Uterus (tissue), 4 donors: ENCODE results near the gene COA4. TPM values are rescaled to one million over a fixed set of nuclear protein-coding genes. Genes with fewer than 3 reads are reported as not detected.

Experiments
- DNase-seq, 2 donors: peaks; one replicate each; pipeline ENCODE4 v3.0.0-alpha.2; 2019 to 2020
- H3K27ac ChIP-seq, 2 donors: fragments of 200-600 bp; sonication (generic); 1 replicate in 1 of 2; 2 replicates in 1 of 2; pipeline ENCODE4 v1.5.1; 2016 to 2018
- H3K27me3 ChIP-seq, 2 donors: fragments of 200-600 bp; sonication (generic); one replicate each; pipeline ENCODE4 v1.5.1; 2018 to 2019; ENCODE audit warnings: control low read depth in 1 of 2
- H3K36me3 ChIP-seq, 2 donors: fragments of 200-600 bp; sonication (generic); one replicate each; pipeline ENCODE4 v1.5.1; 2019; ENCODE audit warnings: control low read depth in 1 of 2
- H3K4me1 ChIP-seq, 2 donors: fragments of 200-600 bp; sonication (generic); one replicate each; pipeline ENCODE4 v1.5.1; 2018 to 2019; ENCODE audit warnings: control low read depth in 1 of 2
- H3K4me3 ChIP-seq, 2 donors: fragments of 200-600 bp; sonication (generic); 1 replicate in 1 of 2; 2 replicates in 1 of 2; pipeline ENCODE4 v1.5.1; 2018 to 2019; ENCODE audit warnings: mild to moderate bottlenecking in 1 of 2
- H3K9me3 ChIP-seq, 2 donors: fragments of 200-600 bp; sonication (generic); one replicate each; pipeline ENCODE4 v1.5.1; 2019; ENCODE audit warnings: control low read depth in 1 of 2
- CTCF ChIP-seq, 4 experiments: fragments of 200-600 bp in 2 of 4; fragments of 450-650 bp in 2 of 4; sonication (generic) in 2 of 4; IDR thresholded peaks; one replicate each; pipeline ENCODE4 v1.5.1; 2016 to 2019; ENCODE audit warnings: antibody characterized with exemption in 4 of 4, mild to moderate bottlenecking in 2 of 4, moderate library complexity in 1 of 4
- POLR2A ChIP-seq, 2 donors: fragments of 450-650 bp; IDR thresholded peaks; one replicate each; pipeline ENCODE4 v1.6.1; 2016; ENCODE audit warnings: antibody characterized with exemption in 2 of 2, mild to moderate bottlenecking in 1 of 2, moderate library complexity in 1 of 2
- intact Hi-C: fragments of 100-400 bp; cut with DNase I; formaldehyde crosslinking; loops from one replicate; pipeline ENCODE4 v1.15.1; 2023; ENCODE audit warnings: low total_unique reads
- total RNA-seq, 4 donors: library from RNA; depleted of rRNA in 3 of 4; stranded (reverse); fragments of >200 nt in 3 of 4; gene quantifications; one replicate each; pipeline versions ENCODE4 v1.1.0 to v1.2.4, GENCODE V29; 2014 to 2023
- donor health status: DM: yes; HTN: yes; CAD: no.

The COA4 gene
- total RNA-seq, 4 donors from 2014 or later, result 28.1 to 147 (median 84.8) TPM

GRCh38 chr11:73912026-73912425 is 35.4 kb upstream of the COA4 start:
- H3K36me3 ChIP-seq, result no peaks in the 10 kb centered on the region

GRCh38 chr11:73907191-73907590 is 30.5 kb upstream of the COA4 start:
- H3K4me3 ChIP-seq, result no peak overlapping the region
- H3K4me1 ChIP-seq, result no peaks in the 10 kb centered on the region
- no peaks in the 10 kb centered on the region for H3K27me3 ChIP-seq
- H3K36me3 ChIP-seq, result no peaks in the 10 kb centered on the region
- no peak for DNase-seq
- TF ChIP-seq POLR2A (IDR thresholded peaks at IDR 0.05) (no peak), CTCF (IDR thresholded peaks at IDR 0.05) (no peak)
- no peak overlapping the region for H3K27ac ChIP-seq
- no peaks in the 10 kb centered on the region for H3K9me3 ChIP-seq
- intact Hi-C loops, result no loop called here

More at GRCh38 chr11:73912026-73912425, 35.4 kb upstream of the COA4 start:
- no peaks in the 10 kb centered on the region for H3K9me3 ChIP-seq
- no peak for TF ChIP-seq POLR2A (IDR thresholded peaks at IDR 0.05)
- TF ChIP-seq CTCF (IDR thresholded peaks at IDR 0.05), result no peak
- no peaks in the 10 kb centered on the region for H3K27me3 ChIP-seq
- no peaks in the 10 kb centered on the region for H3K4me1 ChIP-seq
- intact Hi-C loops, result no loop called here
- DNase-seq, result no peak
- H3K4me3 ChIP-seq, result no peak overlapping the region
- no peak overlapping the region for H3K27ac ChIP-seq

GRCh38 chr11:73902303-73902702 is 25.7 kb upstream of the COA4 start:
- intact Hi-C loops, result no loop called here

GRCh38 chr11:73894725-73895335 is 18.2 kb upstream of the COA4 start:
- TF ChIP-seq POLR2A (IDR thresholded peaks at IDR 0.05), result no peak
- TF ChIP-seq CTCF (IDR thresholded peaks at IDR 0.05), result no peak
- H3K27me3 ChIP-seq, result no peaks in the 10 kb centered on the region
- no peaks in the 10 kb centered on the region for H3K9me3 ChIP-seq
- no peaks in the 10 kb centered on the region for H3K4me1 ChIP-seq
- H3K36me3 ChIP-seq, result no peaks in the 10 kb centered on the region
- no peak overlapping the region for H3K4me3 ChIP-seq
- H3K27ac ChIP-seq, result no peak overlapping the region
- no peak for DNase-seq
- intact Hi-C loops, result no loop called here

More at GRCh38 chr11:73902303-73902702, 25.7 kb upstream of the COA4 start:
- no peak for DNase-seq
- Histone ChIP-seq H3K27me3 (no peaks in the 10 kb centered on the region), H3K4me1 (no peaks in the 10 kb centered on the region), H3K4me3 (no peak overlapping the region), H3K27ac (no peak overlapping the region), H3K9me3 (no peaks in the 10 kb centered on the region), H3K36me3 (no peaks in the 10 kb centered on the region)
- TF ChIP-seq POLR2A (IDR thresholded peaks at IDR 0.05) (no peak), CTCF (IDR thresholded peaks at IDR 0.05) (no peak)

- intact Hi-C loops, result no loop called here
- no peak overlapping the region for H3K27ac ChIP-seq
- DNase-seq, result no peak
- H3K4me3 ChIP-seq, result no peak overlapping the region
- H3K27me3 ChIP-seq, result no peaks in the 10 kb centered on the region
- H3K4me1 ChIP-seq, result no peaks in the 10 kb centered on the region
- no peaks in the 10 kb centered on the region for H3K36me3 ChIP-seq
- TF ChIP-seq POLR2A (IDR thresholded peaks at IDR 0.05) (no peak), CTCF (IDR thresholded peaks at IDR 0.05) (no peak)
- no peaks in the 10 kb centered on the region for H3K9me3 ChIP-seq
These were observed 16.4 kb upstream of the COA4 start for GRCh38 chr11:73893041-73893440.
